Activated CD8-positive, alpha-beta memory T cell treated with anti-CD3 and anti-CD28 coated beads, Interleukin-2, amount 50 U/mL, for 4 hours (primary cell): Measurements from ENCODE around the gene SLC6A4.
"Not testable (repeated sequence)": the region's sequence is repeated elsewhere in the genome, so short reads cannot be mapped to it uniquely, and the experiment has no call there.

Experiments
- DNase-seq: peaks from one replicate; pipeline ENCODE4 v3.0.0-alpha.2; 2020

The SLC6A4 gene

DNA sequence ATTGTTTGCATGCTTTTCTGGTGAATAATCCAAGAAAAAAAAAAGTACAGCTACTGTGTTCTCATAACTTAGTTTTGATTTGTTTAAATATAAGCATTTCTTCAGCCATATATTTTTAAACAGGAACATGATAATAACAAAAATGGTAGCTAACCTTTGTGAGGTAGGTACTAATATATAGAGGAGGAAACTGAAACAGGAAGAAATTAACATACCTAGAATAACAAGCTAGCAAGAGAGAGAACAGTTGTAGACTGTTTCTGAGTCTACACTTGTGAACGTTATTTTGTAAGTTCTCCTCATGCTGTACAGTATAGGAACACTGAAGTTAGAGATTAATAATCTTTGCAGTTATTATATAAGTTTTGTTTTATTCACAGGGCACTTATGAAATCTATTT, 69.5 kb downstream of the SLC6A4 start:
- no peak for DNase-seq

DNA sequence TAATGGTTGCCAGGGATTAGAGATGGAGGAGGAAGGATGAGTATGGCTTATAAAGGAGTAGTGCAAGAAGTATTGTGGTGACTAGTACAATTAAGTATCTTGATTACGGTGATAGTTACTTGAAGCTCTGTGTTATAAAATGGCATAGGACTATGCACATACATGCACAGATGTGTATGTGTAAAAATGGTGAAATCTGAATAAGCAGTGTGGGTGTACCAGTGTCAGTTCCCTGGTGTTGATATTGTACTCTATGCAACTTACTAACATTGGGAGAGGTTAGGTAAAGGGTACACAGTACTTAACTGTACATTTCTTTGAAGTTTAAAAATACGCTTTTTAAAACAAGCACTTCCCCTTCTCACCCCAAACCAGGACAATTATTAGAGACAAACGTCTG, 70.3 kb downstream of the SLC6A4 start:
- no peak for DNase-seq

DNA sequence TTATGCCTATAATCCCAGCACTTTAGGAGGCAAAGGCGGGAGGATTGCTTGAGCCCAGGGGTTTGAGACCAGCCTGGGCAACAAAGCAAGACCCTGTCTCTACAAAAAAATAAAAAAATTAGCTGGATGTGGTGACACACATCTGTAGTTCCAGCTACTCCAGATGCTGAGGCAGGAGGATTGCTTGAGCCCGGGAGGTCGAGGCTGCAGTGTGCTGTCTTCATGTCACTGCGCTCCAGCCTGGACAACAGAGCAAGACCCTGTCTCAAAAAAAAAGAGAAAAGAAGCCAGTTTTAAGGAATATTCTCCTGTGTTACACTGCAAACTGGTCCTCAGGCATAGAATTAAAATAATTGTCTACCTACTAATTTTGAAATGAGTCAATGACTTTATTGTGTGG, 71.0 kb downstream of the SLC6A4 start:
- no peak for DNase-seq

GRCh38 chr17:30161601-30162000, 73.9 kb downstream of the SLC6A4 start:
- DNase-seq: no peak

- no peak for DNase-seq
Observed at GRCh38 chr17:30160419-30161172, 74.9 kb downstream of the SLC6A4 start.

- DNase-seq: no peak
Observed at GRCh38 chr17:30158896-30159625, 76.4 kb downstream of the SLC6A4 start.

- no peak for DNase-seq
Observed at GRCh38 chr17:30155389-30155788, 80.1 kb downstream of the SLC6A4 start.

DNA sequence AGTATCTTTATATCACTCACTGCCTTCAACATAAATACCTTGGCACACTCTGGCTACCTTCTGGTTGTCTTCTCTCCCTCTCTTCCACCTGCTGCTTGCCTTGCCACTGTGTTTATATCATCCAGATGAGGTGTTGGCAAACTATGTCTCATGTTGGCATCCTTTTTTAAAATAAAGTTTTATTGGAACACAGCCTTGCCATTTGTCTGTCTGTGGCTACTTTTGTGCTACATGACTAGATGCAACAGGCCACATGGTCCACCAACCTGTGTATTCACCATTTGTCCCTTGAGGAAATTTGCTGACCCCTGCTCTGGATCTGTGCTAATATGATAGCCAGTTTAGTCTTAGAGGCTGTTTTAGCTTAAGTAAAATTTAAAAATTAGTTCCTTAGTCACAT, 82.0 kb downstream of the SLC6A4 start:
- no peak for DNase-seq

DNA sequence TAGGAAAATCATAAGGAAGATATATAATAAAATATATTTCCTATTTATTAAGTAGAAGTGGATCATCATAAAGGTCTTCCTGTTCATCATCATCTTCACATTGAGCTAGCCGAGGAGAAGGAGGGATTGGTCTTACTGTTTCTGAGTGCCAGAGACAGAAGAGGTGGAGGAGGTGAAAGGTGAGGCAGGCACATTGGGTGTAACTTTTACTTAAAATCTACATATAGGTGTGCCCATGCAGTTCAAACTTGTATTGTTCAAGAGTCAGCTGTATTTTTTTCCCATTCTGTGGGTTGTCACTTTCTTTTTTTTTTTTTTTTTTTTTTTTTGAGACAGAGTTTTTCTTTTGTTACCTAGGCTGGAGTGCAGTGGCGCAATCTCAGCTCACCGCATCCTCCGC, 84.0 kb downstream of the SLC6A4 start:
- DNase-seq: no peak

- DNase-seq: no peak
Observed at GRCh38 chr17:30148376-30148775, 87.1 kb downstream of the SLC6A4 start.

DNA sequence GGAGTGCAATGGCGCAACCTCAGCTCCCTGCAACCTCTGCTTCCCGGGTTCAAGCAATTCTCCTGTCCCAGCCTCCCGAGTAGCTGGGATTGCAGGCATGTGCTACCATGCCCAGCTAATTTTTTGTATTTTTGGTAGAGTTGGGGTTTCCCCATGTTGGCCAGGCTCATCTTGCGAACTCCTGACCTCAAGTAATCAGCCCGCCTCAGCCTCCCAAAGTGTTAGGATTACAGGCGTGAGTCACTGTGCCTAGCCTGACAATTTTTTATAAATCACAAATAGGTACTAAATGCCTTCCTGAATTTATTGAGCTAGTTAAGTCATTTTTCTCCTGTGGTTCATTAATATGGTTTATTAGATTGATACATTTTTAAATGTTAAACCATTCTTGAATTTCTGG, 87.6 kb downstream of the SLC6A4 start:
- not testable (repeated sequence) for DNase-seq
